Smooth muscle cell (in vitro differentiated cells): ENCODE measurements around the gene MFF. TPM values are rescaled to one million over a fixed set of nuclear protein-coding genes. Genes with fewer than 3 reads are reported as not detected.

Experiments
- DNase-seq: peaks from one replicate; lab custom pipeline; 2025; ENCODE audit not compliant: unreplicated experiment; lab: John Stamatoyannopoulos, UW
- H2AFZ ChIP-seq: fragments of 200-600 bp; sonication (generic); 2 replicates; pipeline ENCODE4 v1.6.0; 2016; ENCODE audit warnings: antibody characterized with exemption, low read depth, mild to moderate bottlenecking
- H3F3A ChIP-seq: fragments of 200-600 bp; sonication (generic); 2 replicates; pipeline ENCODE4 v1.6.0; 2017; ENCODE audit warnings: antibody characterized with exemption, low read depth
- H3K27ac ChIP-seq: fragments of 200-600 bp; sonication (generic); 2 replicates; pipeline ENCODE4 v1.5.1; 2016; ENCODE audit warnings: low read depth, mild to moderate bottlenecking
- H3K27me3 ChIP-seq: fragments of 200-600 bp; sonication (generic); 2 replicates; pipeline ENCODE4 v1.6.1; 2016; ENCODE audit warnings: low read depth, mild to moderate bottlenecking
- H3K36me3 ChIP-seq: fragments of 200-600 bp; sonication (generic); 2 replicates; pipeline ENCODE4 v1.5.1; 2016; ENCODE audit warnings: low read depth
- H3K4me1 ChIP-seq: fragments of 200-600 bp; sonication (generic); 2 replicates; pipeline ENCODE4 v1.5.1; 2016; ENCODE audit warnings: low read depth
- H3K4me2 ChIP-seq: fragments of 200-600 bp; sonication (generic); 2 replicates; pipeline ENCODE4 v1.6.0; 2016; ENCODE audit warnings: mild to moderate bottlenecking
- H3K4me3 ChIP-seq: fragments of 200-600 bp; sonication (generic); 2 replicates; pipeline ENCODE4 v1.5.1; 2016; ENCODE audit warnings: mild to moderate bottlenecking
- H3K79me2 ChIP-seq: fragments of 200-600 bp; sonication (generic); 2 replicates; pipeline ENCODE4 v1.6.0; 2016; ENCODE audit warnings: low read depth, mild to moderate bottlenecking
- H3K9ac ChIP-seq: fragments of 200-600 bp; sonication (generic); 2 replicates; pipeline ENCODE4 v1.6.0; 2016; ENCODE audit warnings: low read depth
- H3K9me3 ChIP-seq: fragments of 200-600 bp; sonication (generic); replicated peaks from 2 replicates; pipeline ENCODE4 v1.5.1; 2016; ENCODE audit warnings: low read depth
- H4K20me1 ChIP-seq: fragments of 200-600 bp; sonication (generic); 2 replicates; pipeline ENCODE4 v1.6.0; 2016; ENCODE audit warnings: low read depth
- WGBS: methylation state at CpG from one replicate; pipeline ENCODE4 v1.1.7; 2016; ENCODE audit warnings: low lambda C conversion rate; 5-methylcytosine and 5-hydroxymethylcytosine counted together
- polyA plus RNA-seq: library from polyadenylated mRNA; unstranded; fragments of >200 nt; fragmentation: Nextera tagmentation; extraction: Ambion mirVana; gene quantifications from 2 replicates; pipeline ENCODE4 v1.2.1, GENCODE V29; 2016
- total RNA-seq: library from RNA; depleted of rRNA; stranded (reverse); fragments of >200 nt; gene quantifications from 2 replicates; pipeline ENCODE4 v1.2.3, GENCODE V29; 2014
- TF ChIP-seq, protein P1 (sequence below): fragments of 200-600 bp; sonication (generic); IDR thresholded peaks from 2 replicates; pipeline ENCODE4 v1.5.1; 2017; ENCODE audit warnings: borderline replicate concordance, mild to moderate bottlenecking, antibody characterized with exemption; ENCODE audit not compliant: insufficient read depth, poor library complexity, severe bottlenecking

MFF gene
- total and polyA plus RNA-seq, 2 experiments from 2014 or later: 106 to 121 TPM

DNA sequence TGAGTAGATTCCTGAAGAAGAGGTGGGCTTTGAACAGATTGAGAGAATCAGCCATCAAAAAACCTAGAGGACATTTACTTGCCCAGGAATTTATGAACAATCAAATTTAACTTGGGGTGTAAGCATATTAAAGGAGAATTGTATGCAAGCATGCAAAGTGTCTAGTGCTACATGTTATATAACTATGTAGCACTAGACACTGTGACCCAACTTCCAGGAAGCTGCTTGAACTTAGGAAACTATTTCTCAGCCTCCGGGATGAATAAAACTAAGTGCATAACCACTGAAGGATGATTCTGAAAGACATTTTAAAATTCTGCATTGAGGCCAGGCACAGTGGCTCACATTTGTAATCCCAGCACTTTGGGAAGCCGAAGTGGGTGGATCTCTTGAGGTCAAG lies 12.4 kb downstream of the MFF start:
- Histone ChIP-seq H3K4me3 (no peak overlapping the region), H3K4me2 (no peak overlapping the region), H3K27me3 (no peaks in the 10 kb centered on the region), H3K79me2 (peaks cover 1% of the 10 kb centered on the region), H3K9ac (no peak overlapping the region), H3K4me1 (no peaks in the 10 kb centered on the region), H3K27ac (no peak overlapping the region), H2AFZ (no peak overlapping the region), H3K36me3 (peaks cover 16% of the 10 kb centered on the region), H3F3A (no peaks in the 10 kb centered on the region), H3K9me3 (no peaks in the 10 kb centered on the region), H4K20me1 (peaks cover 9% of the 10 kb centered on the region)
- 99% methylated on average over 2 of the region's 2 CpGs for WGBS
- no peak for DNase-seq
- TF ChIP-seq, protein P1, sequence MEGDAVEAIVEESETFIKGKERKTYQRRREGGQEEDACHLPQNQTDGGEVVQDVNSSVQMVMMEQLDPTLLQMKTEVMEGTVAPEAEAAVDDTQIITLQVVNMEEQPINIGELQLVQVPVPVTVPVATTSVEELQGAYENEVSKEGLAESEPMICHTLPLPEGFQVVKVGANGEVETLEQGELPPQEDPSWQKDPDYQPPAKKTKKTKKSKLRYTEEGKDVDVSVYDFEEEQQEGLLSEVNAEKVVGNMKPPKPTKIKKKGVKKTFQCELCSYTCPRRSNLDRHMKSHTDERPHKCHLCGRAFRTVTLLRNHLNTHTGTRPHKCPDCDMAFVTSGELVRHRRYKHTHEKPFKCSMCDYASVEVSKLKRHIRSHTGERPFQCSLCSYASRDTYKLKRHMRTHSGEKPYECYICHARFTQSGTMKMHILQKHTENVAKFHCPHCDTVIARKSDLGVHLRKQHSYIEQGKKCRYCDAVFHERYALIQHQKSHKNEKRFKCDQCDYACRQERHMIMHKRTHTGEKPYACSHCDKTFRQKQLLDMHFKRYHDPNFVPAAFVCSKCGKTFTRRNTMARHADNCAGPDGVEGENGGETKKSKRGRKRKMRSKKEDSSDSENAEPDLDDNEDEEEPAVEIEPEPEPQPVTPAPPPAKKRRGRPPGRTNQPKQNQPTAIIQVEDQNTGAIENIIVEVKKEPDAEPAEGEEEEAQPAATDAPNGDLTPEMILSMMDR: no peak

DNA sequence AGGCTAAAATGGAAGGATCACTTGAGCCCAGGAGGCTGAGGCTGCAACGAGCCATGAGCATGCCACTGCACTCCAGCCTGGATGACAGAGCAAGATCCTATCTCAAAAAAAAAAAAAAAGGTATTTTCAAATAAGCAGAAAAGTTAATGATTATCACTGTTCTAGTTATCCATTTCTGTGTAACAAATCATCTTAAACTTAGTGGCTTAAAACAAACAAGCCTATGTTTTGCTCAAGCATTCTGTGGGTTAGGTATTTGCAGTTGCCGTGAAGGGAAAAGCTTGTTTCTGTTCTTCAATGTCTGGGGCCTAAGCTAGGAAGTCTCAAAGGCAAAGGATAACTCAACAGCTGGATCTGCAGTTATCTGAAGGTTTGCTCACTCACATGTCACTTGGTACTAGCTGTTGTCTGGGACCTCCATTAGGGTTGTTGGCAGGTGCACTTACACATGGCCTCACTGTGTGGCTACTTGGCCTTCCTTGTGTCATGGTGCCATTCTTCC lies 14.1 kb downstream of the MFF start:
- Histone ChIP-seq H3K4me3 (no peak overlapping the region), H4K20me1 (peaks cover under 1% of the 10 kb centered on the region), H3K4me2 (no peak overlapping the region), H3K27ac (no peak overlapping the region), H2AFZ (no peak overlapping the region), H3K27me3 (no peaks in the 10 kb centered on the region), H3K9me3 (no peaks in the 10 kb centered on the region), H3K9ac (no peak overlapping the region), H3K36me3 (peaks cover 8% of the 10 kb centered on the region), H3F3A (no peaks in the 10 kb centered on the region), H3K79me2 (no peaks in the 10 kb centered on the region), H3K4me1 (no peaks in the 10 kb centered on the region)
- TF ChIP-seq, protein P1: no peak
- 90% methylated on average over 2 of the region's 2 CpGs for WGBS
- no peak for DNase-seq

DNA sequence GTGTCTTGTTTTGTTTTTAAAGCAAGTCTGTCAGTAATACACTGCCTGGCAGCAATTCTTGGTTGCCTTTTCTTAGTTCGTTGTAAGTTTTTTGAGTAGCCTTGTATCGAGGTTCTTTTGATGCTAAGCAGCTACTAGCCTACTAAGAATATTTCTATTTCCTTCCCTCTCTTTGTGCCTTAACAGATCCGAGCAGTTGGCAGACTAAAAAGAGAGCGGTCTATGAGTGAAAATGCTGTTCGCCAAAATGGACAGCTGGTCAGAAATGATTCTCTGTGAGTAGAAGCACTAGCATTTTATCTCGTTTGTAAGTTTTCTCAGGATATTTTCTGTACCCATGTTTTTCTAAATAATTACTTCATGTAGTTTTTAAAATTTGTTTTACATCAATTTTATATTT lies 15.1 kb downstream of the MFF start:
- WGBS: 81% methylated on average over 6 of the region's 6 CpGs
- no peak overlapping the region for H2AFZ ChIP-seq
- DNase-seq: no peak
- H3K36me3 ChIP-seq: peaks cover 7% of the 10 kb centered on the region
- H3F3A ChIP-seq: no peaks in the 10 kb centered on the region
- H3K79me2 ChIP-seq: no peaks in the 10 kb centered on the region
- H3K27ac ChIP-seq: no peak overlapping the region
- H3K4me2 ChIP-seq: no peak overlapping the region
- no peaks in the 10 kb centered on the region for H3K9me3 ChIP-seq
- no peak overlapping the region for H3K4me3 ChIP-seq
- H3K9ac ChIP-seq: no peak overlapping the region
- TF ChIP-seq, protein P1: no peak
- H3K4me1 ChIP-seq: no peaks in the 10 kb centered on the region
- H4K20me1 ChIP-seq: no peaks in the 10 kb centered on the region
- H3K27me3 ChIP-seq: no peaks in the 10 kb centered on the region

DNA sequence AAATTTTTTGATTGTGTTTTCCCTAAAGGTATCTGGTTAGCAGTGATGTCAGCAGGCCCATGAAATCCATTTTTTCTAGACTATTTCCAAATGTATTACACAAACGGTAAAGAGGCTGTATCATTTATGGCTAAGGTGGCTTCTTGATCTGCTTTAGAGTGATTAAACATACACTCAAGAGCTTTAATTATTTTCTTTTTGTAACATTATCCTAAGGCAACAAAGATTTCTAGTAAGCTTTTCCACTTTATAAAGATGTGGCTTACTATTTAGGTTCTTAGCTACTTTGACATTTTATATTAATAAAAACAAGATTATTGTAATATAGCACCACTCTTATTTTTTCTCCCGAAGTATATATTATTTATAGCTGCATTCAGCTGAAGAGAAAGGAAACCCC lies 16.5 kb downstream of the MFF start:
- no peaks in the 10 kb centered on the region for H3K4me1 ChIP-seq
- DNase-seq: no peak
- H3K9me3 ChIP-seq: no peaks in the 10 kb centered on the region
- H3K27ac ChIP-seq: no peak overlapping the region
- TF ChIP-seq, protein P1: no peak
- WGBS: 95% methylated on average over 2 of the region's 2 CpGs
- H3K27me3 ChIP-seq: no peaks in the 10 kb centered on the region
- H3K4me3 ChIP-seq: no peak overlapping the region
- no peak overlapping the region for H3K4me2 ChIP-seq
- H3F3A ChIP-seq: no peaks in the 10 kb centered on the region
- no peak overlapping the region for H2AFZ ChIP-seq
- H3K79me2 ChIP-seq: no peaks in the 10 kb centered on the region
- no peak overlapping the region for H3K9ac ChIP-seq
- H3K36me3 ChIP-seq: peaks cover 12% of the 10 kb centered on the region
- no peaks in the 10 kb centered on the region for H4K20me1 ChIP-seq
